WTC11 (cell line): ENCODE measurements around the gene KLHL22. TPM values are rescaled to one million over a fixed set of nuclear protein-coding genes. Genes with fewer than 3 reads are reported as not detected.

Experiments
- ATAC-seq: fragments of 200-7000 bp; cut with Tn5 transposase; 2 replicates; pipeline ENCODE4 v1.10.0; 2021; ENCODE audit warnings: mild to moderate bottlenecking, moderate library complexity
- CTCF ChIA-PET: fragments of 300-600 bp; sonication (Branson Sonifier 250); formaldehyde crosslinking; loops from one replicate; lab custom pipeline; 2021; ENCODE audit warnings: antibody characterized with exemption; lab: Charles Lee
- POLR2A ChIA-PET: fragments of 350-600 bp; sonication (Branson Sonifier 250); formaldehyde crosslinking; loops from one replicate; lab custom pipeline; 2021; ENCODE audit warnings: antibody characterized with exemption; lab: Charles Lee
- DNase-seq: peaks from one replicate; pipeline ENCODE4 v3.0.0; 2021; ENCODE audit warnings: low spot score
- H3K27ac Mint-ChIP-seq: 2 replicates; pipeline ENCODE4 v1.8.0; 2021; ENCODE audit warnings: mixed read lengths
- H3K27me3 Mint-ChIP-seq: 2 replicates; pipeline ENCODE4 v1.8.0; 2021; ENCODE audit warnings: low read depth, mild to moderate bottlenecking, moderate library complexity, mixed read lengths
- H3K36me3 Mint-ChIP-seq: 2 replicates; pipeline ENCODE4 v1.8.0; 2021; ENCODE audit warnings: mixed read lengths
- H3K4me1 Mint-ChIP-seq: 2 replicates; pipeline ENCODE4 v1.8.0; 2022; ENCODE audit warnings: mixed read lengths
- H3K4me3 Mint-ChIP-seq: 2 replicates; pipeline ENCODE4 v1.8.0; 2021; ENCODE audit warnings: mild to moderate bottlenecking, moderate library complexity, mixed read lengths
- H3K9me3 Mint-ChIP-seq: 2 replicates; pipeline ENCODE4 v1.8.0; 2021; ENCODE audit warnings: mixed read lengths
- AFF4 ChIP-seq: sonication (generic); formaldehyde crosslinking; IDR thresholded peaks from 2 replicates; pipeline ENCODE4 v1.8.1; 2023; ENCODE audit warnings: mild to moderate bottlenecking, missing genetic modification reagents, borderline replicate concordance
- ATF1 ChIP-seq: sonication (generic); formaldehyde crosslinking; IDR thresholded peaks from 2 replicates; pipeline ENCODE4 v1.8.1; 2023; ENCODE audit warnings: mild to moderate bottlenecking, moderate library complexity, missing genetic modification reagents
- FOXP1 ChIP-seq: sonication (generic); formaldehyde crosslinking; IDR thresholded peaks from 2 replicates; pipeline ENCODE4 v1.8.0; 2022; ENCODE audit warnings: missing genetic modification reagents, mild to moderate bottlenecking, moderate library complexity, borderline replicate concordance
- GRHL2 ChIP-seq: fragments of 250-450 bp; sonication (Bioruptor Pico); IDR thresholded peaks from 2 replicates; pipeline ENCODE4 v1.8.0; 2022; ENCODE audit warnings: mild to moderate bottlenecking, moderate library complexity; ENCODE audit not compliant: insufficient replicate concordance, severe bottlenecking
- IRF2 ChIP-seq: sonication (generic); formaldehyde crosslinking; IDR thresholded peaks from 2 replicates; pipeline ENCODE4 v1.8.0; 2022; ENCODE audit warnings: low read depth, missing genetic modification reagents, borderline replicate concordance
- NR1H2 ChIP-seq: sonication (generic); formaldehyde crosslinking; IDR thresholded peaks from 2 replicates; pipeline ENCODE4 v1.9.0; 2021; ENCODE audit warnings: mild to moderate bottlenecking, moderate library complexity, missing genetic modification reagents
- RORB ChIP-seq: fragments of 250-450 bp; sonication (Bioruptor Pico); IDR thresholded peaks from 2 replicates; pipeline ENCODE4 v1.9.0; 2021; ENCODE audit warnings: mild to moderate bottlenecking
- SOX15 ChIP-seq: fragments of 250-450 bp; sonication (Bioruptor Pico); IDR thresholded peaks from 2 replicates; pipeline ENCODE4 v1.9.0; 2021; ENCODE audit warnings: mild to moderate bottlenecking
- ZBTB21 ChIP-seq: sonication (generic); formaldehyde crosslinking; IDR thresholded peaks from 2 replicates; pipeline ENCODE4 v1.8.1; 2023; ENCODE audit warnings: mild to moderate bottlenecking, missing genetic modification reagents, borderline replicate concordance
- ZNF232 ChIP-seq: sonication (generic); formaldehyde crosslinking; IDR thresholded peaks from 2 replicates; pipeline ENCODE4 v1.8.0; 2022; ENCODE audit warnings: mild to moderate bottlenecking, missing genetic modification reagents
- ZNF671 ChIP-seq: fragments of 250-450 bp; sonication (Bioruptor Pico); IDR thresholded peaks from 2 replicates; pipeline ENCODE4 v1.8.0; 2021; ENCODE audit warnings: mild to moderate bottlenecking
- ZSCAN18 ChIP-seq: fragments of 250-450 bp; sonication (Bioruptor Pico); IDR thresholded peaks from 2 replicates; pipeline ENCODE4 v2.1.2; 2022; ENCODE audit warnings: mild to moderate bottlenecking, moderate library complexity
- total RNA-seq: library from RNA; stranded (reverse); gene quantifications from 3 replicates; pipeline ENCODE4 v1.2.3, GENCODE V29; 2021
- TF ChIP-seq, protein P1 (sequence below): fragments of 250-450 bp; sonication (Bioruptor Pico); IDR thresholded peaks from 2 replicates; pipeline ENCODE4 v1.9.0; 2021; ENCODE audit warnings: mild to moderate bottlenecking
- TF ChIP-seq, protein P2 (sequence below): sonication (generic); formaldehyde crosslinking; IDR thresholded peaks from 2 replicates; pipeline ENCODE4 v1.8.0; 2023; ENCODE audit warnings: missing genetic modification reagents
- TF ChIP-seq, protein P3 (sequence below): fragments of 250-450 bp; sonication (Bioruptor Pico); IDR thresholded peaks from 2 replicates; pipeline ENCODE4 v1.8.0; 2021; ENCODE audit warnings: mild to moderate bottlenecking
- TF ChIP-seq, protein P4 (sequence below): sonication (generic); formaldehyde crosslinking; IDR thresholded peaks from 2 replicates; pipeline ENCODE4 v1.8.1; 2023; ENCODE audit warnings: mild to moderate bottlenecking, moderate library complexity, missing genetic modification reagents
- TF ChIP-seq, protein P5 (sequence below): fragments of 200-600 bp; IDR thresholded peaks from 2 replicates; pipeline ENCODE4 v1.8.0; 2022; ENCODE audit warnings: antibody characterized with exemption

KLHL22 gene
- total RNA-seq, 1 experiment from 2014 or later: 15.7 TPM

- TF ChIP-seq, protein P1, sequence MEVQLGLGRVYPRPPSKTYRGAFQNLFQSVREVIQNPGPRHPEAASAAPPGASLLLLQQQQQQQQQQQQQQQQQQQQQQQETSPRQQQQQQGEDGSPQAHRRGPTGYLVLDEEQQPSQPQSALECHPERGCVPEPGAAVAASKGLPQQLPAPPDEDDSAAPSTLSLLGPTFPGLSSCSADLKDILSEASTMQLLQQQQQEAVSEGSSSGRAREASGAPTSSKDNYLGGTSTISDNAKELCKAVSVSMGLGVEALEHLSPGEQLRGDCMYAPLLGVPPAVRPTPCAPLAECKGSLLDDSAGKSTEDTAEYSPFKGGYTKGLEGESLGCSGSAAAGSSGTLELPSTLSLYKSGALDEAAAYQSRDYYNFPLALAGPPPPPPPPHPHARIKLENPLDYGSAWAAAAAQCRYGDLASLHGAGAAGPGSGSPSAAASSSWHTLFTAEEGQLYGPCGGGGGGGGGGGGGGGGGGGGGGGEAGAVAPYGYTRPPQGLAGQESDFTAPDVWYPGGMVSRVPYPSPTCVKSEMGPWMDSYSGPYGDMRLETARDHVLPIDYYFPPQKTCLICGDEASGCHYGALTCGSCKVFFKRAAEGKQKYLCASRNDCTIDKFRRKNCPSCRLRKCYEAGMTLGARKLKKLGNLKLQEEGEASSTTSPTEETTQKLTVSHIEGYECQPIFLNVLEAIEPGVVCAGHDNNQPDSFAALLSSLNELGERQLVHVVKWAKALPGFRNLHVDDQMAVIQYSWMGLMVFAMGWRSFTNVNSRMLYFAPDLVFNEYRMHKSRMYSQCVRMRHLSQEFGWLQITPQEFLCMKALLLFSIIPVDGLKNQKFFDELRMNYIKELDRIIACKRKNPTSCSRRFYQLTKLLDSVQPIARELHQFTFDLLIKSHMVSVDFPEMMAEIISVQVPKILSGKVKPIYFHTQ (CRISPR knock-in tag): no peak
- no peak for TF ChIP-seq SOX15 (CRISPR knock-in tag)
- no peak for TF ChIP-seq AFF4 (CRISPR knock-in tag)
- TF ChIP-seq, protein P2, sequence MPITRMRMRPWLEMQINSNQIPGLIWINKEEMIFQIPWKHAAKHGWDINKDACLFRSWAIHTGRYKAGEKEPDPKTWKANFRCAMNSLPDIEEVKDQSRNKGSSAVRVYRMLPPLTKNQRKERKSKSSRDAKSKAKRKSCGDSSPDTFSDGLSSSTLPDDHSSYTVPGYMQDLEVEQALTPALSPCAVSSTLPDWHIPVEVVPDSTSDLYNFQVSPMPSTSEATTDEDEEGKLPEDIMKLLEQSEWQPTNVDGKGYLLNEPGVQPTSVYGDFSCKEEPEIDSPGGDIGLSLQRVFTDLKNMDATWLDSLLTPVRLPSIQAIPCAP (CRISPR knock-in tag): no peak
- TF ChIP-seq, protein P3, sequence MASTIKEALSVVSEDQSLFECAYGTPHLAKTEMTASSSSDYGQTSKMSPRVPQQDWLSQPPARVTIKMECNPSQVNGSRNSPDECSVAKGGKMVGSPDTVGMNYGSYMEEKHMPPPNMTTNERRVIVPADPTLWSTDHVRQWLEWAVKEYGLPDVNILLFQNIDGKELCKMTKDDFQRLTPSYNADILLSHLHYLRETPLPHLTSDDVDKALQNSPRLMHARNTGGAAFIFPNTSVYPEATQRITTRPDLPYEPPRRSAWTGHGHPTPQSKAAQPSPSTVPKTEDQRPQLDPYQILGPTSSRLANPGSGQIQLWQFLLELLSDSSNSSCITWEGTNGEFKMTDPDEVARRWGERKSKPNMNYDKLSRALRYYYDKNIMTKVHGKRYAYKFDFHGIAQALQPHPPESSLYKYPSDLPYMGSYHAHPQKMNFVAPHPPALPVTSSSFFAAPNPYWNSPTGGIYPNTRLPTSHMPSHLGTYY: no peak
- TF ChIP-seq, protein P4, sequence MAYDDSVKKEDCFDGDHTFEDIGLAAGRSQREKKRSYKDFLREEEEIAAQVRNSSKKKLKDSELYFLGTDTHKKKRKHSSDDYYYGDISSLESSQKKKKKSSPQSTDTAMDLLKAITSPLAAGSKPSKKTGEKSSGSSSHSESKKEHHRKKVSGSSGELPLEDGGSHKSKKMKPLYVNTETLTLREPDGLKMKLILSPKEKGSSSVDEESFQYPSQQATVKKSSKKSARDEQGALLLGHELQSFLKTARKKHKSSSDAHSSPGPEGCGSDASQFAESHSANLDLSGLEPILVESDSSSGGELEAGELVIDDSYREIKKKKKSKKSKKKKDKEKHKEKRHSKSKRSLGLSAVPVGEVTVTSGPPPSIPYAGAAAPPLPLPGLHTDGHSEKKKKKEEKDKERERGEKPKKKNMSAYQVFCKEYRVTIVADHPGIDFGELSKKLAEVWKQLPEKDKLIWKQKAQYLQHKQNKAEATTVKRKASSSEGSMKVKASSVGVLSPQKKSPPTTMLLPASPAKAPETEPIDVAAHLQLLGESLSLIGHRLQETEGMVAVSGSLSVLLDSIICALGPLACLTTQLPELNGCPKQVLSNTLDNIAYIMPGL (CRISPR knock-in tag): no peak
- TF ChIP-seq, protein P5, sequence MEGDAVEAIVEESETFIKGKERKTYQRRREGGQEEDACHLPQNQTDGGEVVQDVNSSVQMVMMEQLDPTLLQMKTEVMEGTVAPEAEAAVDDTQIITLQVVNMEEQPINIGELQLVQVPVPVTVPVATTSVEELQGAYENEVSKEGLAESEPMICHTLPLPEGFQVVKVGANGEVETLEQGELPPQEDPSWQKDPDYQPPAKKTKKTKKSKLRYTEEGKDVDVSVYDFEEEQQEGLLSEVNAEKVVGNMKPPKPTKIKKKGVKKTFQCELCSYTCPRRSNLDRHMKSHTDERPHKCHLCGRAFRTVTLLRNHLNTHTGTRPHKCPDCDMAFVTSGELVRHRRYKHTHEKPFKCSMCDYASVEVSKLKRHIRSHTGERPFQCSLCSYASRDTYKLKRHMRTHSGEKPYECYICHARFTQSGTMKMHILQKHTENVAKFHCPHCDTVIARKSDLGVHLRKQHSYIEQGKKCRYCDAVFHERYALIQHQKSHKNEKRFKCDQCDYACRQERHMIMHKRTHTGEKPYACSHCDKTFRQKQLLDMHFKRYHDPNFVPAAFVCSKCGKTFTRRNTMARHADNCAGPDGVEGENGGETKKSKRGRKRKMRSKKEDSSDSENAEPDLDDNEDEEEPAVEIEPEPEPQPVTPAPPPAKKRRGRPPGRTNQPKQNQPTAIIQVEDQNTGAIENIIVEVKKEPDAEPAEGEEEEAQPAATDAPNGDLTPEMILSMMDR: no peak
Measured at GRCh38 chr22:20488946-20489345, 6.6 kb downstream of the KLHL22 start (continued).

- TF ChIP-seq GRHL2 (no peak), ZNF232 (CRISPR knock-in tag) (no peak), ATF1 (CRISPR knock-in tag) (no peak), IRF2 (CRISPR knock-in tag) (no peak), ZBTB21 (CRISPR knock-in tag) (no peak), RORB (no peak), ZNF671 (CRISPR knock-in tag) (no peak), ZSCAN18 (no peak), FOXP1 (no peak), NR1H2 (CRISPR knock-in tag) (no peak)
- no peak overlapping the region for H3K27ac Mint-ChIP-seq
- no peak overlapping the region for H3K4me3 Mint-ChIP-seq
- peaks cover under 1% of the 10 kb centered on the region; the same call in 1 of the 2 replicates for H3K27me3 Mint-ChIP-seq
- DNase-seq: no peak
- 0 out of 2 replicates have a peak, but pooled peaks cover 7% of the 10 kb centered on the region for H3K9me3 Mint-ChIP-seq
- ChIA-PET POLR2A (no interaction called here), CTCF (no interaction called here)
- H3K36me3 Mint-ChIP-seq: peaks cover 11% of the 10 kb centered on the region
- ATAC-seq: no peak
- H3K4me1 Mint-ChIP-seq: peaks cover 6% of the 10 kb centered on the region
Measured at GRCh38 chr22:20487715-20488114, 7.9 kb downstream of the KLHL22 start.
